ENCODE results near the gene GYS1. TPM values are rescaled to one million over a fixed set of nuclear protein-coding genes. Genes with fewer than 3 reads are reported as not detected.
"Not testable (repeated sequence)": the region's sequence is repeated elsewhere in the genome, so short reads cannot be mapped to it uniquely, and the experiment has no call there.

The GYS1 gene
- total and polyA plus RNA-seq, 12 donors: 23.7 to 63.9 (median 37.3) TPM

DNA sequence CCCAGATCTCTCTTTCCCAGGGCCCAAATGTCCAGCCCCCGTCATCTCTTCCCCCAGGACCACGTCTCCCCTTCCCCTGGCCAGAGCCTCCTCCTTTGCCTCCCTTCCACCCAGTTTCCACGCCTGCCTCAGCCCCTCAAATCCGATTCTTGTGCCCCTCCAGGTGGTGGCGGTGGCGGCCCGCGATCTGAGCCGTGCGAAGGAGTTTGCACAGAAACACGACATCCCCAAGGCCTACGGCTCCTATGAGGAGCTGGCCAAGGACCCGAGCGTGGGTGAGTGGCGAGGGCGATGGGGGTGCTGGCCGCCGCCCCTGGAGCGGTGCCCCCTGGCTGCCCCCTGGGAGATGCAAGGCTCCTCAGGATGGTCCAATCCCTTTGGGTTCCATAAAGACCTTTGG lies 58.3 kb downstream of the GYS1 start:
- Histone ChIP-seq H3K27ac (no peak overlapping the region), H3K4me1 (replicated peaks in 1 of 2) (no peaks in the 10 kb centered on the region), H3K36me3 (replicated peaks in 1 of 2) (no peaks in the 10 kb centered on the region), H3K9me3 (replicated peaks in 1 of 3) (no peaks in the 10 kb centered on the region), H3K27me3 (no peaks in the 10 kb centered on the region), H3K4me3 (no peak overlapping the region)
- 77 to 94% (median 85%) methylated on average over 13 to 19 of the region's 19 CpGs for WGBS, 4 donors
- TF ChIP-seq, protein P1, sequence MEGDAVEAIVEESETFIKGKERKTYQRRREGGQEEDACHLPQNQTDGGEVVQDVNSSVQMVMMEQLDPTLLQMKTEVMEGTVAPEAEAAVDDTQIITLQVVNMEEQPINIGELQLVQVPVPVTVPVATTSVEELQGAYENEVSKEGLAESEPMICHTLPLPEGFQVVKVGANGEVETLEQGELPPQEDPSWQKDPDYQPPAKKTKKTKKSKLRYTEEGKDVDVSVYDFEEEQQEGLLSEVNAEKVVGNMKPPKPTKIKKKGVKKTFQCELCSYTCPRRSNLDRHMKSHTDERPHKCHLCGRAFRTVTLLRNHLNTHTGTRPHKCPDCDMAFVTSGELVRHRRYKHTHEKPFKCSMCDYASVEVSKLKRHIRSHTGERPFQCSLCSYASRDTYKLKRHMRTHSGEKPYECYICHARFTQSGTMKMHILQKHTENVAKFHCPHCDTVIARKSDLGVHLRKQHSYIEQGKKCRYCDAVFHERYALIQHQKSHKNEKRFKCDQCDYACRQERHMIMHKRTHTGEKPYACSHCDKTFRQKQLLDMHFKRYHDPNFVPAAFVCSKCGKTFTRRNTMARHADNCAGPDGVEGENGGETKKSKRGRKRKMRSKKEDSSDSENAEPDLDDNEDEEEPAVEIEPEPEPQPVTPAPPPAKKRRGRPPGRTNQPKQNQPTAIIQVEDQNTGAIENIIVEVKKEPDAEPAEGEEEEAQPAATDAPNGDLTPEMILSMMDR (IDR thresholded peaks at IDR 0.05): no peak
- TF ChIP-seq POLR2A (IDR thresholded peaks at IDR 0.05): no peak
- no peak for DNase-seq
- intact Hi-C loops (cut with DNase I): no loop called here

DNA sequence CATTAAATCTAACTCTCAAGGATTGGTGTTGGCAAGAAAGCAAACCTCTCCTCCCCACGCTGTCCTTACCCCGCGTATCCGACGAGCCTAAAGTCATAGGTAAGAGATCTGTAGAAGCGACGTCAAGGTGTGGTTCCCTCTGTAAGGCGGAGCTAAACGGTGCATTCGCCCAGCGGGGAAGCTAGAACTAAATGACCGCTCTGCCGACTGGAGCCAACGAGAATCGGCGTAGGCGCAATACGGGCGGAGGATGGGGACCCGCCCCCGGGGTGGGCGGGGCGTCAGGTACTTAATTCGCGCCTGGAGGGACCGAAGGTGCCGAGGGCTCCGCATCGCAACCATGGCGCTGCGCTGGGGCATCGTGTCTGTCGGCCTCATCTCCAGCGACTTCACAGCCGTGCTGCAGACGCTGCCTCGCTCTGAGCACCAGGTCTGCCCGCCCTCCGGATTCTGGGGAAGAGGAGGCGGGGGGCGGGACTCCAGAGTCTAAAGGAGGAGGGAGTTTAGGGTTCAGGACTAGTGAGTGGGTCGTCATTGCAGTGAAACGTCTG lies 59.7 kb downstream of the GYS1 start, which contains the start of gene DHDH:
DHDH (plus strand) TSS at position 318 of the 551 bp plus-strand sequence; CDS start at position 341, 23 bp downstream.
- intact Hi-C loops (cut with DNase I): no loop called here
- Histone ChIP-seq H3K27me3 (no peaks in the 10 kb centered on the region), H3K4me1 (replicated peaks in 1 of 2) (no peaks in the 10 kb centered on the region), H3K27ac (no peak within 1 kb of the TSS), H3K36me3 (replicated peaks in 1 of 2) (no peaks in the 10 kb centered on the region), H3K4me3 (peak within 1 kb of the TSS in 1 of 4 donors; percentile 42), H3K9me3 (replicated peaks in 1 of 3) (no peaks in the 10 kb centered on the region)
- DNase-seq: peak; percentile 51 to 83 (median 66)
- WGBS, 4 donors: 0 to 2% (median 0%) methylated on average over 8 to 43 of the region's 43 CpGs
- TF ChIP-seq, protein P1 (IDR thresholded peaks at IDR 0.05): no peak
- no peak for TF ChIP-seq POLR2A (IDR thresholded peaks at IDR 0.05)

DNA sequence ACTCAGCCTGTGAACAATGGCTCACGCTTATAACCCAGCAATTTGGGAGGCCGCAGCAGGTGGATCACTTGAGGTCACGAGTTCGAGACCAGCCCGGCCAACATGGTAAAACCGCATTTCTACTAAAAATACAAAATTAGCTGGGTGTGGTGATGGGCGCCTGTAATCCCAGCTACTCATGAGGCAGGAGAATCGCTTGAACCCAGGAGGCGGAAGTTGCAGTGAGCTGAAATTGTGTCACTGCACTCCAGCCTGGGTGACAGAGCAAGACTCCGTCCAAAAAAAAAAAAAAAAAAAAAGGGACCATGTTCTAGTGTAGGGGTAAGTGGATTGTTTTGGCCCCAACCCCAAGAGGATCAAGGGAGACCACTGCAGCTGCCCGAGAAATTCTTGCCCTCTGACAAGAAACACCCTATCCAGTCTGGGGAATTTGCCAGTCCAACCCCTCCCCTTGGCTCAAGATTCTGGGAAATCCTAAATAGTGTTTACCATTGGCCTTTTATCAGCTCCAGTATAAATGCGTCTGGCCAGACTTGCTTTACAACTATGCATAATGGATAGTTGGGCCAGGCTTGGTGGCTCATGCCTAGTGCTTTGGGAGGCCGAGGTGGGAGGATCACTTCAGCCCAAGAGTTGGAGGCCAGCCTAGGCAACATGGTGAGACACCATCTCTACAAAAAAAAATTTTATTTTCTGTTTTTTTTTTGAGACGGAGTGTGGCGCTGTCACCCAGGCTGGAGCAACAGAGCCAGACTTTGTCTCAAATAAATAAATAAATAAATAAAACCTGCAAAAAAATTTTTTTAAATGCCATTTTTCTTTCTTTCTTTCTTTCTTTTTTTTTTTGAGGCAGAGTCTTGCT lies 64.7 kb downstream of the GYS1 start:
- WGBS, 4 donors: 72 to 82% (median 80%) methylated on average over 15 of the region's 15 CpGs
- Histone ChIP-seq H3K27ac (no peak overlapping the region), H3K4me3 (no peak overlapping the region), H3K4me1 (replicated peaks in 1 of 2) (no peaks in the 10 kb centered on the region), H3K27me3 (no peaks in the 10 kb centered on the region), H3K9me3 (replicated peaks in 1 of 3) (no peaks in the 10 kb centered on the region), H3K36me3 (replicated peaks in 1 of 2) (no peaks in the 10 kb centered on the region)
- DNase-seq: no peak
- TF ChIP-seq, protein P1 (IDR thresholded peaks at IDR 0.05): no peak
- no peak for TF ChIP-seq POLR2A (IDR thresholded peaks at IDR 0.05)
- intact Hi-C loops (cut with DNase I): no loop called here

DNA sequence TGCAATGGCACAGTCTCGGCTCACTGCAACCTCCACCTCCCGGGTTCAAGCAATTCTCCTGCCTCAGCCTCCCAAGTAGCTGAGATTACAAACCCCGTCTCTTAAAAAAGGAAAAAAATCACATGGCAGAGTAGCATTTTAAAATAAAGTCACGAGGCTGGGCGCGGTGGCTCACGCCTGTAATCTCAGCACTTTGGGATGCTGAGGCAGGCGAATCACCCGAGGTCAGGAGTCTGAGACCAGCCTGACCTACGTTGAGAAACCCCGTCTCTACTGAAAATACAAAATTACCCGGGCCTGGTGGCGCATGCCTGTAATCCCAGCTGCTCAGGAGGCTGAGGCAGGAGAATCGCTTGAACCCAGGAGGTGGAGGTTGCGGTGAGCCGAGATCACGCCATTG lies 65.4 kb downstream of the GYS1 start:
- H3K27me3 ChIP-seq; intact Hi-C loops (cut with DNase I); DNase-seq; H3K36me3 ChIP-seq (replicated peaks in 1 of 2); H3K4me3 ChIP-seq; H3K4me1 ChIP-seq (replicated peaks in 1 of 2); H3K9me3 ChIP-seq (replicated peaks in 1 of 3): not testable (repeated sequence)
- 71 to 86% (median 76%) methylated on average over 16 to 17 of the region's 17 CpGs for WGBS, 4 donors
- H3K27ac ChIP-seq: peak overlapping the region in 1 of 5 donors; percentile 28

Measured in adrenal gland (tissue), 12 donors.